Ishikawa (cell line): ENCODE data around the gene ARL14.

Experiments used
- CEBPB ChIP-seq: IDR thresholded peaks from 2 replicates; pipeline ENCODE4 v1.6.1; 2012
- CREB1 ChIP-seq: IDR thresholded peaks from 2 replicates; pipeline ENCODE4 v1.6.1; 2012; ENCODE audit warnings: low read depth
- EGR1 ChIP-seq: IDR thresholded peaks from 2 replicates; pipeline ENCODE4 v1.6.1; 2012
- EP300 ChIP-seq: IDR thresholded peaks from 2 replicates; pipeline ENCODE4 v1.6.1; 2012; ENCODE audit warnings: borderline replicate concordance
- FOXM1 ChIP-seq: IDR thresholded peaks from 2 replicates; pipeline ENCODE4 v1.6.1; 2012; ENCODE audit warnings: low read depth, borderline replicate concordance
- MAX ChIP-seq: IDR thresholded peaks from 2 replicates; pipeline ENCODE4 v1.6.1; 2012
- NFIC ChIP-seq: IDR thresholded peaks from 2 replicates; pipeline ENCODE4 v1.6.1; 2012
- RAD21 ChIP-seq: IDR thresholded peaks from 2 replicates; pipeline ENCODE4 v1.6.1; 2012; ENCODE audit warnings: low read depth
- REST ChIP-seq: IDR thresholded peaks from 2 replicates; pipeline ENCODE4 v1.6.1; 2012; ENCODE audit warnings: low read depth, mild to moderate bottlenecking
- TAF1 ChIP-seq: IDR thresholded peaks from 2 replicates; pipeline ENCODE4 v1.6.1; 2012; ENCODE audit warnings: low read depth, mild to moderate bottlenecking
- TCF12 ChIP-seq: IDR thresholded peaks from 2 replicates; pipeline ENCODE4 v1.6.1; 2012; ENCODE audit warnings: low read depth
- TEAD4 ChIP-seq: IDR thresholded peaks from 2 replicates; pipeline ENCODE4 v1.6.1; 2012
- USF1 ChIP-seq: IDR thresholded peaks from 2 replicates; pipeline ENCODE4 v1.6.1; 2012
- YY1 ChIP-seq: IDR thresholded peaks from 2 replicates; pipeline ENCODE4 v1.6.1; 2012; ENCODE audit warnings: low read depth
- ZBTB7A ChIP-seq: IDR thresholded peaks from 2 replicates; pipeline ENCODE4 v1.6.1; 2012; ENCODE audit warnings: low read depth

Gene ARL14

GRCh38 chr3:160671231-160671630 lies 5.7 kb upstream of the ARL14 start:
- TF ChIP-seq USF1, result no peak
- no peak for TF ChIP-seq ZBTB7A
- TF ChIP-seq RAD21, result no peak
- TF ChIP-seq FOXM1, result no peak
- TF ChIP-seq REST, result no peak
- TF ChIP-seq NFIC, result no peak
- no peak for TF ChIP-seq YY1
- no peak for TF ChIP-seq TEAD4
- TF ChIP-seq EP300, result no peak

GRCh38 chr3:160671995-160672394 lies 5.0 kb upstream of the ARL14 start:
- TF ChIP-seq EP300 (no peak), YY1 (no peak), CREB1 (no peak)

- TF ChIP-seq TEAD4 (no peak), TCF12 (no peak), YY1 (no peak), EGR1 (no peak), TAF1 (no peak), MAX (no peak), USF1 (no peak), ZBTB7A (no peak), FOXM1 (no peak), NFIC (no peak), CREB1 (no peak), RAD21 (no peak), REST (no peak), EP300 (no peak), CEBPB (no peak)
Measured at GRCh38 chr3:160673188-160673587, 3.8 kb upstream of the ARL14 start.

GRCh38 chr3:160675566-160676124 lies 1.3 kb upstream of the ARL14 start:
- no peak for TF ChIP-seq ZBTB7A
- no peak for TF ChIP-seq EP300
- TF ChIP-seq TCF12, result no peak
- no peak for TF ChIP-seq USF1
- no peak for TF ChIP-seq EGR1
- no peak for TF ChIP-seq MAX
- TF ChIP-seq CREB1, result no peak
- no peak for TF ChIP-seq YY1
- no peak for TF ChIP-seq RAD21
- no peak for TF ChIP-seq CEBPB
- TF ChIP-seq FOXM1, result no peak
- TF ChIP-seq TEAD4, result no peak
- TF ChIP-seq TAF1, result no peak
- no peak for TF ChIP-seq REST
